IMR-90 (cell line): ENCODE results near the gene CLSTN3.

Experiments
- CEBPB ChIP-seq: IDR thresholded peaks from 2 replicates; pipeline ENCODE4 v1.6.1; 2012; ENCODE audit warnings: low read depth, low read length, improper control_type of control experiment
- MAFK ChIP-seq: IDR thresholded peaks from 2 replicates; pipeline ENCODE4 v1.6.1; 2012; ENCODE audit warnings: low read depth, low read length, improper control_type of control experiment
- MXI1 ChIP-seq: IDR thresholded peaks from 2 replicates; pipeline ENCODE4 v1.6.1; 2012; ENCODE audit warnings: low read depth, mild to moderate bottlenecking, low read length, moderate library complexity, borderline replicate concordance
- POLR2A ChIP-seq: IDR thresholded peaks from 2 replicates; pipeline ENCODE4 v1.6.1; 2012; ENCODE audit warnings: mild to moderate bottlenecking, low read depth, low read length
- RAD21 ChIP-seq: IDR thresholded peaks from 2 replicates; pipeline ENCODE4 v1.6.1; 2012; ENCODE audit warnings: low read length, improper control_type of control experiment
- TF ChIP-seq, protein P1 (sequence below): conservative IDR thresholded peaks from 2 replicates; pipeline ENCODE4 v1.5.1; 2012; ENCODE audit warnings: mild to moderate bottlenecking, low read depth, low read length, improper control_type of control experiment

DNA sequence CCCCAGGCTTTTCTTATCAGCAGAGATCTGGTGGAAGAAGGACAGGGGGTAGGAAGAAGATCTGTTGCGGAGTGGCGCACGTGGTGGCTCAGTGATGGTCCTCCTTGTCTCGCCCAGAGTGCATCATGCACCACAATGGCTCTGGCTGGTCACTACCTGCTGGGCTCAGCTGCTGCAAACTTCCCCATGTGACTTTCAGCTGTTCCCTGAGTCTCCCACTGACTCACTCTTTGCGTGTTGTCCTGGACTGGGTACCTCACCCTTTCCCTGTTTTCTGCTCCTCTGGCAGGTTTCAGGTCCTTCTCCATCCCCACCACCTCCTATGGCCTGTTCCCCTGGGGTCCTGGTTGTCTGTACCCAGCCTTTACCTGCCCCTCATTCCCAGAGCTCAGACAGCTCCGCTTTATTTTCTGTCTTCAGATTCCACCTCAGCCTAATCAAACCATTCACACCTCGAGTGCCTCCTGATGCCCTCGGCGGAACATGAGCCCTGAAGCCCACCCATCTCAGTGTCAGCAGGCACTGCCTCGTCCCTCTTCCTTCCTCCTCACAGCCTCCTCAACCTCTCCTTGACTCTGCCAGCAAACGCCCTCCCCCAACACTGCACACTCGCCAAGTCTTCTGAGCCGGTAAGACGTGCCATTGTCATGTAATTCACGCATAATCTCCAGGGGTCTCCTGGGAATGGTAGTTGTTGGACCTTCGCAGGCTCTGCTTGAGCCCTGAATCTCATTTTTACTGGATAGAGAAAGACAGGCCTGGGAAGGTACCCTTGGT lies 39.8 kb upstream of the CLSTN3 start:
- TF ChIP-seq POLR2A (no peak), MXI1 (no peak), RAD21 (no peak), MAFK (no peak), CEBPB (no peak)
- TF ChIP-seq, protein P1, sequence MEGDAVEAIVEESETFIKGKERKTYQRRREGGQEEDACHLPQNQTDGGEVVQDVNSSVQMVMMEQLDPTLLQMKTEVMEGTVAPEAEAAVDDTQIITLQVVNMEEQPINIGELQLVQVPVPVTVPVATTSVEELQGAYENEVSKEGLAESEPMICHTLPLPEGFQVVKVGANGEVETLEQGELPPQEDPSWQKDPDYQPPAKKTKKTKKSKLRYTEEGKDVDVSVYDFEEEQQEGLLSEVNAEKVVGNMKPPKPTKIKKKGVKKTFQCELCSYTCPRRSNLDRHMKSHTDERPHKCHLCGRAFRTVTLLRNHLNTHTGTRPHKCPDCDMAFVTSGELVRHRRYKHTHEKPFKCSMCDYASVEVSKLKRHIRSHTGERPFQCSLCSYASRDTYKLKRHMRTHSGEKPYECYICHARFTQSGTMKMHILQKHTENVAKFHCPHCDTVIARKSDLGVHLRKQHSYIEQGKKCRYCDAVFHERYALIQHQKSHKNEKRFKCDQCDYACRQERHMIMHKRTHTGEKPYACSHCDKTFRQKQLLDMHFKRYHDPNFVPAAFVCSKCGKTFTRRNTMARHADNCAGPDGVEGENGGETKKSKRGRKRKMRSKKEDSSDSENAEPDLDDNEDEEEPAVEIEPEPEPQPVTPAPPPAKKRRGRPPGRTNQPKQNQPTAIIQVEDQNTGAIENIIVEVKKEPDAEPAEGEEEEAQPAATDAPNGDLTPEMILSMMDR: no peak
